Vagina (tissue), 2 donors: ENCODE results near the gene RNU6-9. TPM values are rescaled to one million over a fixed set of nuclear protein-coding genes. Genes with fewer than 3 reads are reported as not detected.

Source experiments
- DNase-seq, 2 donors: peaks; one replicate each; pipeline ENCODE4 v3.0.0-alpha.2; 2017; ENCODE audit errors: extremely low spot score in 2 of 2
- H3K27ac ChIP-seq: fragments of 200-600 bp; sonication (generic); one replicate; pipeline ENCODE4 v1.5.1; 2019
- H3K27me3 ChIP-seq: fragments of 200-600 bp; sonication (generic); one replicate; pipeline ENCODE4 v1.5.1; 2019
- H3K36me3 ChIP-seq, 2 donors: fragments of 200-600 bp; sonication (generic); one replicate each; pipeline ENCODE4 v1.5.1; 2017 to 2019
- H3K4me1 ChIP-seq: fragments of 200-600 bp; sonication (generic); one replicate; pipeline ENCODE4 v1.5.1; 2019
- H3K4me3 ChIP-seq, 2 donors: fragments of 200-600 bp; sonication (generic); 1 replicate in 1 of 2; 2 replicates in 1 of 2; pipeline ENCODE4 v1.5.1; 2016 to 2019
- H3K9me3 ChIP-seq: fragments of 200-600 bp; sonication (generic); one replicate; pipeline ENCODE4 v1.5.1; 2019
- POLR2A ChIP-seq, 2 donors: fragments of 450-650 bp; IDR thresholded peaks; one replicate each; pipeline ENCODE4 v1.6.1; 2017; ENCODE audit warnings: antibody characterized with exemption in 2 of 2, mild to moderate bottlenecking in 2 of 2, moderate library complexity in 2 of 2
- POLR2AphosphoS5 ChIP-seq, 2 donors: sonication (generic); formaldehyde crosslinking; IDR thresholded peaks; one replicate each; pipeline ENCODE4 v1.9.0; 2017; ENCODE audit warnings: antibody characterized with exemption in 2 of 2, mild to moderate bottlenecking in 2 of 2, low read depth in 1 of 2; ENCODE audit not compliant: insufficient read depth in 1 of 2
- intact Hi-C: fragments of 100-400 bp; cut with DNase I; formaldehyde crosslinking; loops from one replicate; pipeline ENCODE4 v1.15.1; 2023
- total RNA-seq: library from RNA; depleted of rRNA; stranded (reverse); fragments of >200 nt; gene quantifications from one replicate; pipeline ENCODE4 v1.2.3, GENCODE V29; 2016
- TF ChIP-seq, protein P1 (sequence below), 3 experiments: fragments of 450-650 bp in 2 of 3; fragments of 200-600 bp in 1 of 3; sonication (generic) in 1 of 3; IDR thresholded peaks; one replicate each; pipeline ENCODE4 v1.5.1; 2017 to 2019; ENCODE audit warnings: antibody characterized with exemption in 3 of 3, mild to moderate bottlenecking in 2 of 3, moderate library complexity in 2 of 3

Gene RNU6-9
- total RNA-seq, 1 donor from 2014 or later, result not detected

DNA sequence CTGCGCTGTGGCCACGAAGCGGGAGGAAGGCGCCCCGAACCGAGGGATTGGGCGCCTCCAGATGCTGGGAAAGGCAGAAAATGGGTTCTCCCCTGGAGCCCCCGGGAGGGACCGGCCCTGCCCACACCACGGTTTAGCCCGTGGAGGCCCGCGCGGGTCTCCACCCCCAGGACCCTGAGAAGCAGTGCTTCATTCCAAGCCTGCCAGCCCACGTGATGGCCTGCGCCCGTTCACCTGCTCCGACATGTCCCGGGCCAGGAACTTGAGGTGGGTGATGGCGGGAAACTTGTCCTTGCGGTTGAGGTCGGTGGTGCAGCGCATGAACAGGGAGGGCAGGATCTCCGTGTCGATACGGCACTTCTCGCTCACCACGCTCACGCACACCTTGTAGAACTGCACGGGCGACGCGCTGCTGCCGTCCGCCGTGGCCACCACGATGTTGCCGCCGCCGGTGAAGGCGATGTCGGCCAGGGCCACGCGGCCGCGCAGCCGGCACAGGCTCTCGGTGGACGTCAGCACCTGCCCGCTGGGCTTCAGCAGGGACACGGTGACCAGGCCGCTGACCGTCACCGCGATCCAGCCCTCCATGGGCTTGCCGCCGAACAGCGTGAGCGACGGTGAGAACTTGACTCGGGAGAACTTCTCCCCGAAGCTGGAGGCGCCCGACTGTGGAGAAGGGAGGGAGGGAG is 7.6 kb upstream of the RNU6-9 start:
- H3K9me3 ChIP-seq, result no peaks in the 10 kb centered on the region
- intact Hi-C loops, result no loop called here
- no peak for TF ChIP-seq POLR2AphosphoS5 (IDR thresholded peaks at IDR 0.05; ENCODE audit: insufficient read depth in 1 of 2, low read depth in 1 of 2)
- TF ChIP-seq POLR2A (IDR thresholded peaks at IDR 0.05), result no peak
- TF ChIP-seq, protein P1, sequence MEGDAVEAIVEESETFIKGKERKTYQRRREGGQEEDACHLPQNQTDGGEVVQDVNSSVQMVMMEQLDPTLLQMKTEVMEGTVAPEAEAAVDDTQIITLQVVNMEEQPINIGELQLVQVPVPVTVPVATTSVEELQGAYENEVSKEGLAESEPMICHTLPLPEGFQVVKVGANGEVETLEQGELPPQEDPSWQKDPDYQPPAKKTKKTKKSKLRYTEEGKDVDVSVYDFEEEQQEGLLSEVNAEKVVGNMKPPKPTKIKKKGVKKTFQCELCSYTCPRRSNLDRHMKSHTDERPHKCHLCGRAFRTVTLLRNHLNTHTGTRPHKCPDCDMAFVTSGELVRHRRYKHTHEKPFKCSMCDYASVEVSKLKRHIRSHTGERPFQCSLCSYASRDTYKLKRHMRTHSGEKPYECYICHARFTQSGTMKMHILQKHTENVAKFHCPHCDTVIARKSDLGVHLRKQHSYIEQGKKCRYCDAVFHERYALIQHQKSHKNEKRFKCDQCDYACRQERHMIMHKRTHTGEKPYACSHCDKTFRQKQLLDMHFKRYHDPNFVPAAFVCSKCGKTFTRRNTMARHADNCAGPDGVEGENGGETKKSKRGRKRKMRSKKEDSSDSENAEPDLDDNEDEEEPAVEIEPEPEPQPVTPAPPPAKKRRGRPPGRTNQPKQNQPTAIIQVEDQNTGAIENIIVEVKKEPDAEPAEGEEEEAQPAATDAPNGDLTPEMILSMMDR (IDR thresholded peaks at IDR 0.05), result no peak
- DNase-seq, result no peak
- peaks cover 3 to 80% of the 10 kb centered on the region in 2 donors for H3K36me3 ChIP-seq
- H3K4me1 ChIP-seq, result no peaks in the 10 kb centered on the region
- H3K4me3 ChIP-seq, result no peak overlapping the region
- H3K27ac ChIP-seq, result no peak overlapping the region
- H3K27me3 ChIP-seq, result no peaks in the 10 kb centered on the region

DNA sequence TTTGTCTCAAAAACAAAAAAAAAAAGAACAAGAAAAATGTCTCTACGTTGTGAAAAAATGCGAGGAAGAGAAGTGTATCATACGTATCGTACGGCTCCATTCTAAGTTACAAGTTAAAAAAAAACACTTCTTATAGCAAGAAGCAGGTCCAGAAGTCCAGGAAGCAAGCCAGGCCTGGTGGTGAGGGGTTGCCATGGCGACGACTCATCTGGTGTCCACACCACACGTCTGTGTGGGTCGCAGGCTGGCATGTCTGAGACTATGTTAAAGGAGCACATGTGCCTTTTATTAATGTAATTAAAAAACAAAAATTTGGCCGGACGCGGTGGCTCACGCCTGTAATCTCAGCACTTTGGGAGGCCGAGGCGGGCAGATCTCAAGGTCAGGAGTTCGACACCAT is 6.2 kb upstream of the RNU6-9 start:
- Histone ChIP-seq H3K27ac (no peak overlapping the region), H3K36me3 (peaks cover 0 to 69% of the 10 kb centered on the region in 2 donors), H3K9me3 (no peaks in the 10 kb centered on the region), H3K4me1 (peaks cover 13% of the 10 kb centered on the region), H3K27me3 (no peaks in the 10 kb centered on the region), H3K4me3 (no peak overlapping the region)
- intact Hi-C loops, result no loop called here
- TF ChIP-seq POLR2A (IDR thresholded peaks at IDR 0.05) (no peak), POLR2AphosphoS5 (IDR thresholded peaks at IDR 0.05; ENCODE audit: insufficient read depth in 1 of 2, low read depth in 1 of 2) (no peak)
- TF ChIP-seq, protein P1 (IDR thresholded peaks at IDR 0.05), result no peak
- no peak for DNase-seq

DNA sequence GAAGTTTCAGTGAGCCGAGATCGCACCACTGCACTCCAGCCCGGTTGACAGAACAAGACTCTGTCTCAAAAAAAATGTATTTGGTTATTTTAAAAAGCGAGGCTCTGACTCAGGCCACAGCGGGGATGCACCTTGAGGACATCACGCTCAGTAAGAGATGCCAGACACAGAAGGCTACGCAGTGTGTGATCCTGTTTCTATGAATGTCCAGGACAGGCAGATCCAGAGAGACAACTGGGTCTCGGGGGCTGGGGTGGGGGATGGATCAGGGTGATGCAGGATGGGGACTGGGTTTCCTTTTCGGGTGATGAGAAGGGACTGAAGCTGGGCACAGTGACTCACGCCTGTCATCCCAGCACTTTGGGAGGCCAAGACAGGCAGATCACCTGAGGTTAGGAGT is 5.7 kb upstream of the RNU6-9 start:
- Histone ChIP-seq H3K4me1 (peaks cover 16% of the 10 kb centered on the region), H3K27me3 (no peaks in the 10 kb centered on the region), H3K36me3 (peaks cover 0 to 64% of the 10 kb centered on the region in 2 donors), H3K4me3 (no peak overlapping the region), H3K9me3 (no peaks in the 10 kb centered on the region), H3K27ac (no peak overlapping the region)
- TF ChIP-seq POLR2A (IDR thresholded peaks at IDR 0.05) (no peak), POLR2AphosphoS5 (IDR thresholded peaks at IDR 0.05; ENCODE audit: insufficient read depth in 1 of 2, low read depth in 1 of 2) (no peak)
- TF ChIP-seq, protein P1 (IDR thresholded peaks at IDR 0.05), result no peak
- DNase-seq, result no peak
- intact Hi-C loops, result no loop called here

DNA sequence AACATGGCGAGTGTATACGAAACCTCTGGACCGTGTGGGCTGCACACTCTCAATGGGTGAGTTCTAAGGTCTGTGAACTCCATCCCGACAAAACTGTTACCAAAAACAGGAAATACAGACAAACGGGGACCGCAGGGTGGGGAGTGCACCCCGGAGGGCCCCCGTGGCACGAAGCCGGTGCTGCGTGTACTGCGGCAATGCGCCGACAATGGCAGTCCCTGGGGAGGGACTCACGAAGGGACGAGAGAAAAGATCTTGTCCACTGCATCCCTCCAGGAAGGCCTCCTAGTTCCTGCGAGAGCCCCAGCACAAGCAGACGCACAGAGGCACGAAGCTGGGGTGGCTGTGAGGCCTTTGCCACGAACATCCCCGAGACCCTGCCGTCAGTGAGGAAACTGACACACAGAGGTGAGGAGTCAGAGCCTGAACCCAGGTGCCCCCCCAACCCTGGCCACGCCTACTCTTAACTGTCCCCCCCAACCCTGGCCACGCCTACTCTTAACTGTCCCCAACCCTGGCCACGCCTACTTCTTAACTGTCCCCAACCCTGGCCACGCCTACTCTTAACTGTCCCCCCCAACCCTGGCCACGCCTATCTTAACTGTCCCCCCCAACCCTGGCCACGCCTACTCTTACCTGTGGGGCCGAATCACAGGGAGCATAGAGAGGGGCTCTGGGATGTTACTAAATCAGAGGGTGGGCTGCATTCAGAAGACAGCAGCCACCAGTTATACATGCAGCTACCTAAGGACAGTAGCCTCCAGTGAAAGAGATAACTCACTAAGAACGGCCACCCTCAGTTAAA is 4.5 kb upstream of the RNU6-9 start:
- Histone ChIP-seq H3K4me1 (peaks cover 20% of the 10 kb centered on the region), H3K4me3 (no peak overlapping the region), H3K36me3 (peaks cover 0 to 52% of the 10 kb centered on the region in 2 donors), H3K9me3 (no peaks in the 10 kb centered on the region), H3K27me3 (no peaks in the 10 kb centered on the region), H3K27ac (no peak overlapping the region)
- no peak for DNase-seq
- intact Hi-C loops, result no loop called here
- TF ChIP-seq POLR2AphosphoS5 (IDR thresholded peaks at IDR 0.05; ENCODE audit: insufficient read depth in 1 of 2, low read depth in 1 of 2) (no peak), POLR2A (IDR thresholded peaks at IDR 0.05) (no peak)
- TF ChIP-seq, protein P1 (IDR thresholded peaks at IDR 0.05), result no peak
